ENCODE data around the gene GRK7. TPM values are rescaled to one million over a fixed set of nuclear protein-coding genes. Genes with fewer than 3 reads are reported as not detected.

GRK7 gene
- total RNA-seq, 1 experiment from 2014 or later = not detected

- Histone ChIP-seq H3K9me3 (ENCODE audit: low read depth, low read length, poor library complexity, severe bottlenecking) (no peaks in the 10 kb centered on the region), H3K4me3 (ENCODE audit: low read depth, low read length, poor library complexity, severe bottlenecking) (no peak overlapping the region), H3K27ac (ENCODE audit: low read depth, low read length, poor library complexity, severe bottlenecking) (no peak overlapping the region), H3K4me1 (ENCODE audit: insufficient read depth, low read length, poor library complexity, severe bottlenecking) (no peaks in the 10 kb centered on the region), H3K27me3 (replicated peaks; ENCODE audit: insufficient read depth, low read depth, low read length, poor library complexity) (no peaks in the 10 kb centered on the region), H3K36me3 (ENCODE audit: insufficient read depth, low read length, poor library complexity, severe bottlenecking) (no peaks in the 10 kb centered on the region)
- ChIA-PET POLR2A (ENCODE audit: low non-redundant PET) (no interaction called here), CTCF (no interaction called here)
- TF ChIP-seq CTCF (conservative IDR thresholded peaks at IDR 0.05; ENCODE audit: low read depth, low read length) = no peak
- TF ChIP-seq EZH2 (IDR thresholded peaks at IDR 0.05; ENCODE audit: borderline replicate concordance, low read depth, low read length, poor library complexity, severe bottlenecking) = no peak
- no peak for DNase-seq (ENCODE audit: low spot score)
- BruUV-seq (replicated peaks) = no TSS peak
- intact Hi-C loops (cut with micrococcal nuclease; ENCODE audit: unreplicated experiment) = no loop called here
These were observed 10.5 kb downstream of the GRK7 start for GRCh38 chr3:141773676-141774075.

- no peaks in the 10 kb centered on the region for H3K9me3 ChIP-seq (ENCODE audit: low read depth, low read length, poor library complexity, severe bottlenecking)
- no peaks in the 10 kb centered on the region for H3K4me1 ChIP-seq (ENCODE audit: insufficient read depth, low read length, poor library complexity, severe bottlenecking)
- POLR2A ChIA-PET (ENCODE audit: low non-redundant PET) = no interaction called here
- no peak overlapping the region for H3K4me3 ChIP-seq (ENCODE audit: low read depth, low read length, poor library complexity, severe bottlenecking)
- H3K27me3 ChIP-seq (replicated peaks; ENCODE audit: insufficient read depth, low read depth, low read length, poor library complexity) = no peaks in the 10 kb centered on the region
- intact Hi-C loops (cut with micrococcal nuclease; ENCODE audit: unreplicated experiment) = no loop called here
- CTCF ChIA-PET = no interaction called here
- DNase-seq (ENCODE audit: low spot score) = no peak
- no peak overlapping the region for H3K27ac ChIP-seq (ENCODE audit: low read depth, low read length, poor library complexity, severe bottlenecking)
- no peaks in the 10 kb centered on the region for H3K36me3 ChIP-seq (ENCODE audit: insufficient read depth, low read length, poor library complexity, severe bottlenecking)
- BruUV-seq (replicated peaks) = no TSS peak
- TF ChIP-seq CTCF (conservative IDR thresholded peaks at IDR 0.05; ENCODE audit: low read depth, low read length) (no peak), EZH2 (IDR thresholded peaks at IDR 0.05; ENCODE audit: borderline replicate concordance, low read depth, low read length, poor library complexity, severe bottlenecking) (no peak)
These were observed 13.2 kb downstream of the GRK7 start for GRCh38 chr3:141776376-141776775.

GRCh38 chr3:141776885-141777284 is 13.7 kb downstream of the GRK7 start:
- no peaks in the 10 kb centered on the region for H3K4me1 ChIP-seq (ENCODE audit: insufficient read depth, low read length, poor library complexity, severe bottlenecking)
- no peaks in the 10 kb centered on the region for H3K9me3 ChIP-seq (ENCODE audit: low read depth, low read length, poor library complexity, severe bottlenecking)
- TF ChIP-seq CTCF (conservative IDR thresholded peaks at IDR 0.05; ENCODE audit: low read depth, low read length) = no peak
- TF ChIP-seq EZH2 (IDR thresholded peaks at IDR 0.05; ENCODE audit: borderline replicate concordance, low read depth, low read length, poor library complexity, severe bottlenecking) = no peak
- ChIA-PET POLR2A (ENCODE audit: low non-redundant PET) (no interaction called here), CTCF (no interaction called here)
- BruUV-seq (replicated peaks) = no TSS peak
- H3K27ac ChIP-seq (ENCODE audit: low read depth, low read length, poor library complexity, severe bottlenecking) = no peak overlapping the region
- no peaks in the 10 kb centered on the region for H3K27me3 ChIP-seq (replicated peaks; ENCODE audit: insufficient read depth, low read depth, low read length, poor library complexity)
- H3K36me3 ChIP-seq (ENCODE audit: insufficient read depth, low read length, poor library complexity, severe bottlenecking) = no peaks in the 10 kb centered on the region
- intact Hi-C loops (cut with micrococcal nuclease; ENCODE audit: unreplicated experiment) = no loop called here
- no peak overlapping the region for H3K4me3 ChIP-seq (ENCODE audit: low read depth, low read length, poor library complexity, severe bottlenecking)
- no peak for DNase-seq (ENCODE audit: low spot score)
